ENCODE results near the gene ATP4A.

ATP4A gene

GRCh38 chr19:35522745-35523327, 40.6 kb downstream of the ATP4A start:
- Histone ChIP-seq H4K20me1 (ENCODE audit: insufficient read depth) (no peaks in the 10 kb centered on the region), H3K9ac (no peak overlapping the region), H3K36me3 (ENCODE audit: insufficient read depth) (no peaks in the 10 kb centered on the region), H3K27ac (no peak overlapping the region), H3K4me2 (no peak overlapping the region), H2AFZ (ENCODE audit: low read depth) (no peak overlapping the region), H3K79me2 (ENCODE audit: insufficient read depth, low read depth) (no peaks in the 10 kb centered on the region), H3K4me1 (ENCODE audit: low read depth, poor library complexity, severe bottlenecking) (no peaks in the 10 kb centered on the region), H3K4me3 (IDR thresholded peaks at IDR 0.05; ENCODE audit: insufficient read depth, low read depth, low read length) (no peak overlapping the region), H3K27me3 (ENCODE audit: insufficient read depth, low read depth) (peaks cover 61% of the 10 kb centered on the region)
- TF ChIP-seq CTCF (conservative IDR thresholded peaks at IDR 0.05; ENCODE audit: low read depth, low read length): no peak

- no peak overlapping the region for H2AFZ ChIP-seq (ENCODE audit: low read depth)
- H3K27ac ChIP-seq: no peak overlapping the region
- H3K36me3 ChIP-seq (ENCODE audit: insufficient read depth): no peaks in the 10 kb centered on the region
- no peak for TF ChIP-seq CTCF (conservative IDR thresholded peaks at IDR 0.05; ENCODE audit: low read depth, low read length)
- H4K20me1 ChIP-seq (ENCODE audit: insufficient read depth): no peaks in the 10 kb centered on the region
- H3K4me2 ChIP-seq: no peak overlapping the region
- H3K4me1 ChIP-seq (ENCODE audit: low read depth, poor library complexity, severe bottlenecking): no peaks in the 10 kb centered on the region
- H3K4me3 ChIP-seq (IDR thresholded peaks at IDR 0.05; ENCODE audit: insufficient read depth, low read depth, low read length): no peak overlapping the region
- H3K79me2 ChIP-seq (ENCODE audit: insufficient read depth, low read depth): no peaks in the 10 kb centered on the region
- H3K27me3 ChIP-seq (ENCODE audit: insufficient read depth, low read depth): peaks cover 68% of the 10 kb centered on the region
- no peak overlapping the region for H3K9ac ChIP-seq
Measured at GRCh38 chr19:35521124-35521743, 42.2 kb downstream of the ATP4A start.

GRCh38 chr19:35519291-35519690, 44.2 kb downstream of the ATP4A start:
- H3K27ac ChIP-seq: no peak overlapping the region
- peaks cover 65% of the 10 kb centered on the region for H3K27me3 ChIP-seq (ENCODE audit: insufficient read depth, low read depth)
- no peaks in the 10 kb centered on the region for H3K79me2 ChIP-seq (ENCODE audit: insufficient read depth, low read depth)
- no peaks in the 10 kb centered on the region for H3K36me3 ChIP-seq (ENCODE audit: insufficient read depth)
- H3K9ac ChIP-seq: no peak overlapping the region
- no peak overlapping the region for H3K4me2 ChIP-seq
- H3K4me3 ChIP-seq (IDR thresholded peaks at IDR 0.05; ENCODE audit: insufficient read depth, low read depth, low read length): no peak overlapping the region
- no peak for TF ChIP-seq CTCF (conservative IDR thresholded peaks at IDR 0.05; ENCODE audit: low read depth, low read length)
- H2AFZ ChIP-seq (ENCODE audit: low read depth): no peak overlapping the region
- H4K20me1 ChIP-seq (ENCODE audit: insufficient read depth): no peaks in the 10 kb centered on the region
- no peaks in the 10 kb centered on the region for H3K4me1 ChIP-seq (ENCODE audit: low read depth, poor library complexity, severe bottlenecking)

GRCh38 chr19:35518313-35518712, 45.1 kb downstream of the ATP4A start:
- H3K4me2 ChIP-seq: no peak overlapping the region
- no peak overlapping the region for H2AFZ ChIP-seq (ENCODE audit: low read depth)

More at GRCh38 chr19:35518313-35518712, 45.1 kb downstream of the ATP4A start:
- Histone ChIP-seq H3K4me1 (ENCODE audit: low read depth, poor library complexity, severe bottlenecking) (no peaks in the 10 kb centered on the region), H3K9ac (no peak overlapping the region), H3K36me3 (ENCODE audit: insufficient read depth) (no peaks in the 10 kb centered on the region), H3K79me2 (ENCODE audit: insufficient read depth, low read depth) (no peaks in the 10 kb centered on the region), H3K27me3 (ENCODE audit: insufficient read depth, low read depth) (peaks cover 58% of the 10 kb centered on the region), H3K27ac (no peak overlapping the region), H4K20me1 (ENCODE audit: insufficient read depth) (no peaks in the 10 kb centered on the region), H3K4me3 (IDR thresholded peaks at IDR 0.05; ENCODE audit: insufficient read depth, low read depth, low read length) (no peak overlapping the region)
- no peak for TF ChIP-seq CTCF (conservative IDR thresholded peaks at IDR 0.05; ENCODE audit: low read depth, low read length)
